ENCODE measurements around the gene FKBP11.

GRCh38 chr12:48969160-48969771, 44.0 kb upstream of the FKBP11 start:
- TF ChIP-seq CTCF (conservative IDR thresholded peaks at IDR 0.05) (no peak), EZH2 (IDR thresholded peaks at IDR 0.05; ENCODE audit: low read depth) (no peak)

Data from PC-9 (cell line).